Neural progenitor cell (in vitro differentiated cells): ENCODE results near the gene CCT8L2.
"Not testable (repeated sequence)": the region's sequence is repeated elsewhere in the genome, so short reads cannot be mapped to it uniquely, and the experiment has no call there.

ENCODE experiments used
- EZH2phosphoT487 ChIP-seq: fragments of 200-600 bp; sonication (generic); IDR thresholded peaks from 2 replicates; pipeline ENCODE4 v1.6.1; 2017; ENCODE audit warnings: antibody characterized with exemption
- TF ChIP-seq, protein P1 (sequence below): fragments of 200-600 bp; sonication (generic); IDR thresholded peaks from 2 replicates; pipeline ENCODE4 v1.5.1; 2017; ENCODE audit warnings: antibody characterized with exemption, mild to moderate bottlenecking

DNA sequence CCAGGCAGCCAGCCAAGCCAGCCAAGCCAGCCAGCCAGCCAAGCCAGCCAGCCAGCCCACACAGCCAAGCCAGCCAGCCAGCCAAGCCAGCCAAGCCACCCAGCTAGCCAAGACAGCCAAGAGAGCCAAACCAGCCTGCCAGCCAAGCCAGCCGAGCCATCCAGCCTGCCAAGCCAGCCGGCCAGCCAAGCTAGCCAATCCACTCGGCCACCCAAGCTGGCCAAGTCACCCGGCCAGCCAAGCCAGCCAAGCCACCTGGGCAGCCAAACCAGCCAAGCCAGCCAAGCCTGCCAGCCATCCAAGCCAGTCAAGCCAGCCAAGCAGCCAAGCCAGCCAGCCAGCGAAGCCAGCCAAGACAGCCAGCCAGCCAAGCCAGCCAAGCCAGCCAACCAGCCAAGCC lies 32.0 kb downstream of the CCT8L2 start:
- TF ChIP-seq, protein P1, sequence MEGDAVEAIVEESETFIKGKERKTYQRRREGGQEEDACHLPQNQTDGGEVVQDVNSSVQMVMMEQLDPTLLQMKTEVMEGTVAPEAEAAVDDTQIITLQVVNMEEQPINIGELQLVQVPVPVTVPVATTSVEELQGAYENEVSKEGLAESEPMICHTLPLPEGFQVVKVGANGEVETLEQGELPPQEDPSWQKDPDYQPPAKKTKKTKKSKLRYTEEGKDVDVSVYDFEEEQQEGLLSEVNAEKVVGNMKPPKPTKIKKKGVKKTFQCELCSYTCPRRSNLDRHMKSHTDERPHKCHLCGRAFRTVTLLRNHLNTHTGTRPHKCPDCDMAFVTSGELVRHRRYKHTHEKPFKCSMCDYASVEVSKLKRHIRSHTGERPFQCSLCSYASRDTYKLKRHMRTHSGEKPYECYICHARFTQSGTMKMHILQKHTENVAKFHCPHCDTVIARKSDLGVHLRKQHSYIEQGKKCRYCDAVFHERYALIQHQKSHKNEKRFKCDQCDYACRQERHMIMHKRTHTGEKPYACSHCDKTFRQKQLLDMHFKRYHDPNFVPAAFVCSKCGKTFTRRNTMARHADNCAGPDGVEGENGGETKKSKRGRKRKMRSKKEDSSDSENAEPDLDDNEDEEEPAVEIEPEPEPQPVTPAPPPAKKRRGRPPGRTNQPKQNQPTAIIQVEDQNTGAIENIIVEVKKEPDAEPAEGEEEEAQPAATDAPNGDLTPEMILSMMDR: not testable (repeated sequence)
- TF ChIP-seq EZH2phosphoT487: not testable (repeated sequence)
